Measurements from ENCODE around the gene OPALIN.

OPALIN gene

GRCh38 chr10:96376483-96376882 is 17.7 kb upstream of the OPALIN start:
- in situ Hi-C loops (cut with MboI; ENCODE audit: low sequenced_read_pairs, unreplicated experiment) = loop anchor here (25.0 kb wide), 1 partner anchor 236 kb away; no protein-coding TSS in a partner anchor
- TF ChIP-seq CTCF (IDR thresholded peaks at IDR 0.05; ENCODE audit: borderline replicate concordance, control extremely low read depth, extremely low read depth, insufficient read depth, missing control alignments) = no peak
- DNase-seq (ENCODE audit: low spot score) = peak; percentile 78

DNA sequence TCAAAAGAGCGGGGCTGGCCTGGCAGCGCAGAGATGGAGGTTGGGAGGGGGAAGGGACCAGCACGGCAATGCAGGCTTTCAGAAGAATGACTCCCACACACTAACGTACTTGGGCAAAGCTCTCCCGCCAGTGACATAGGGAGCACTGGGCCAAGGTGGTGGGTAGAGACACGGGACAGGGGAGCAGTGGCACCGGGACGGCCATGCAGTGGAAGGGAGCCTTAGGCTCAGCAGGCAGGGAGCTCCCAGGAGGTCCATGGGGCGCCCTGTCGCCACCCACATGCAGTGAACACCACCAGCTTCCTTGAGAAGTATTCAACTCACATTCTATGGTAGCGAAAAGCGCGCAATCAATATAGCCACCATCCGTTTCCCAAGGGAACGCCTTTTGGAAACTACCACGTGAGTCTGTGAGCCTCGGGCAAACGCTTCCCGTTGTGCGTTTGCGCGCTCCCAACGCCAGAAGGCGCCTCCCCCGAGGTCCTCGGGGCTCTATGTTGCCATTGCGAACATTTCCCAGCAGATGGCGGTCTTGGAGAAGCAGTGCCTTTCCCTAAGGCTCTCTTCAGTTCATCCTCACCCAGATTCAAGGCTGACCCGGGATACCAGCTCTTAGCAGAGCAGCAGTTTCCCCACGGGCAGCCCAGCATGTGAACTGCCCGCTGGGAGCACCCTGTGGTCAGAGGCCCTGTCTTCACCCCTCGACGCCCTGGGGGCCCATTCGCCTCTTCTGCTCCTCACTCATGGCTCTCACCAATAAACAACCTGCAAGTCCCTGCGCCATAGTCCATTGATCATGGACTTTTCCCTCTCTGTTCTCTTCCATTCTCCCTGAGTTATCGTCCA is 16.4 kb upstream of the OPALIN start:
- peak; percentile 99 for TF ChIP-seq CTCF (IDR thresholded peaks at IDR 0.05; ENCODE audit: borderline replicate concordance, control extremely low read depth, extremely low read depth, insufficient read depth, missing control alignments)
- DNase-seq (ENCODE audit: low spot score) = peak; percentile 95
- in situ Hi-C loops (cut with MboI; ENCODE audit: low sequenced_read_pairs, unreplicated experiment) = loop anchor here (25.0 kb wide), 1 partner anchor 237 kb away; no protein-coding TSS in a partner anchor

DNA sequence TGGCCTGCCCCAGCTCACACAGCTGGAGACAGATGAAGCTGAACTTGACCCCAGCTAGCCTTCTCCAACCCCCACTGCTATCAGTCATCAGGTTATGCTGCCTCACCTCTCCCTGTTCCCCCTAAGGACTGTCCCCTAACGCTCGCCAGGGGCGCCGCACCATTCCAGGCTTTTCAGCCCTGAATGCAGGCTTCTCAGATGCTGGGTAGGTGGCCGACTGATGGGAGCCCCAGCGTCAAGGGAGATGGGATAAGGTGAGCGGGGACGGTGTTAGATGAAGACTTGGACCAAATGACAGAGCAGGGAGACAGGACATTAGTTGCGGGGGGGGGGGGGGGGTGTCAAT is 15.8 kb upstream of the OPALIN start:
- TF ChIP-seq CTCF (IDR thresholded peaks at IDR 0.05; ENCODE audit: borderline replicate concordance, control extremely low read depth, extremely low read depth, insufficient read depth, missing control alignments) = no peak
- no peak for DNase-seq (ENCODE audit: low spot score)
- in situ Hi-C loops (cut with MboI; ENCODE audit: low sequenced_read_pairs, unreplicated experiment) = no loop called here

- in situ Hi-C loops (cut with MboI; ENCODE audit: low sequenced_read_pairs, unreplicated experiment) = no loop called here
- DNase-seq (ENCODE audit: low spot score) = no peak
- no peak for TF ChIP-seq CTCF (IDR thresholded peaks at IDR 0.05; ENCODE audit: borderline replicate concordance, control extremely low read depth, extremely low read depth, insufficient read depth, missing control alignments)
Measured at GRCh38 chr10:96374004-96374403, 15.2 kb upstream of the OPALIN start.

DNA sequence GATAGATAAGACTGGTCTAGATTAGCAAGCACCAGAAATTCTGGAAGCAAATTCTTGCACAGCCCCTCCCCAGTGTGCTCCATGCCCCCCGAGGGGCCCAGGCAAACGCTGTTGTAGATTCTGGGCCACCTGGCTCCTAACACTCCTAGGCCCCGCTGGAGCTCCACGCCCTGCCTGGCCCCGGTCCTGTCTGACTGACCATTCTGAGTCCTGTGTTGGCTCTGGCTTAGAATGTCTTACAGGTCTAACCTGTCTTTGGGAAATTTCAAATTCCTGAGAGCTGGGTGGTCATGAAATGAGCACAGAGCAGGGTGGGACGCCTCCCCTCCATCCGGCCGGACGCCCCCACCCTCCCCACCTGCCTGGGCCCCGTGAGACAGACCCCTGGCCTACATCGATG is 12.6 kb upstream of the OPALIN start:
- in situ Hi-C loops (cut with MboI; ENCODE audit: low sequenced_read_pairs, unreplicated experiment) = no loop called here
- no peak for TF ChIP-seq CTCF (IDR thresholded peaks at IDR 0.05; ENCODE audit: borderline replicate concordance, control extremely low read depth, extremely low read depth, insufficient read depth, missing control alignments)
- no peak for DNase-seq (ENCODE audit: low spot score)

DNA sequence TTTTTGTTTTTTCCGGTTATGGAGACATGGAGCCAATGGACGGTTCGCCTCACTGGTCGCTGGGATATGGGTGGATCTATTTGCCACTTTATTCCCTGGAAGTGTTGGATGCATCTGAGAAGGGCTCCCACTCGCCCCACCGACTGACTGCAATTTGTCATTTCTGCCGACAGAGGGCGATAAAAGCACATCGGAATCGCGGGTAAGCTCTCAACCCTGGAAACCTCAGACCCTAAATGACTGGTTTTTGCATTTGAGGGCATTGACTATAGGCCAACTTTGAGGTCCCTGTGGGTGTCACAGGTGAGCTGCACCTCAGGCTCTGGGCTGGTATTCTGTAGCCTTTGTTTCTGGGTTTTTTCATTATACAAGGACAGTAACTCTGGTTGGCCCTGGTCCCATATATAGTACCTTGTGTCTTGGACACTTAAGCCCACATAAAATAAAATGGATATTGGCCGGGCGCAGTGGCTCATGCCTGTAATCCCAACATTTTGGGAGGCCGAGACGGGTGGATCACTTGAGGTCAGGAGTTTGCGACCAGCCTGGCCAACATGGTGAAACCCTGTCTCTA is 11.9 kb upstream of the OPALIN start:
- peak; percentile 81 for TF ChIP-seq CTCF (IDR thresholded peaks at IDR 0.05; ENCODE audit: borderline replicate concordance, control extremely low read depth, extremely low read depth, insufficient read depth, missing control alignments)
- peak; percentile 84 for DNase-seq (ENCODE audit: low spot score)
- in situ Hi-C loops (cut with MboI; ENCODE audit: low sequenced_read_pairs, unreplicated experiment) = no loop called here

Data from GM13976 (cell line).